Measurements from ENCODE around the gene IFI35. TPM values are rescaled to one million over a fixed set of nuclear protein-coding genes. Genes with fewer than 3 reads are reported as not detected.

IFI35 gene
- total RNA-seq, 1 donor from 2014 or later, result 9.7 TPM

- no peak for TF ChIP-seq CTCF (IDR thresholded peaks at IDR 0.05; ENCODE audit: insufficient read depth, low read length, poor library complexity, severe bottlenecking)
- Histone ChIP-seq H3K27me3 (ENCODE audit: control insufficient read depth, insufficient read depth, low read length) (peaks cover 10% of the 10 kb centered on the region), H3K4me3 (ENCODE audit: low read depth, low read length) (no peak overlapping the region), H3K36me3 (ENCODE audit: control insufficient read depth, insufficient read depth, low read length) (no peaks in the 10 kb centered on the region)
- DNase-seq (ENCODE audit: low read depth), result no peak
Measured at GRCh38 chr17:43025766-43026537, 19.4 kb downstream of the IFI35 start.

GRCh38 chr17:43026595-43026994 lies 20.0 kb downstream of the IFI35 start:
- TF ChIP-seq CTCF (IDR thresholded peaks at IDR 0.05; ENCODE audit: insufficient read depth, low read length, poor library complexity, severe bottlenecking), result no peak
- no peak for DNase-seq (ENCODE audit: low read depth)
- peaks cover 10% of the 10 kb centered on the region for H3K27me3 ChIP-seq (ENCODE audit: control insufficient read depth, insufficient read depth, low read length)
- H3K36me3 ChIP-seq (ENCODE audit: control insufficient read depth, insufficient read depth, low read length), result no peaks in the 10 kb centered on the region
- H3K4me3 ChIP-seq (ENCODE audit: low read depth, low read length), result no peak overlapping the region

- no peak overlapping the region for H3K4me3 ChIP-seq (ENCODE audit: low read depth, low read length)
- H3K36me3 ChIP-seq (ENCODE audit: control insufficient read depth, insufficient read depth, low read length), result no peaks in the 10 kb centered on the region
- H3K27me3 ChIP-seq (ENCODE audit: control insufficient read depth, insufficient read depth, low read length), result peaks cover 10% of the 10 kb centered on the region
- no peak for DNase-seq (ENCODE audit: low read depth)
- TF ChIP-seq CTCF (IDR thresholded peaks at IDR 0.05; ENCODE audit: insufficient read depth, low read length, poor library complexity, severe bottlenecking), result no peak
Measured at GRCh38 chr17:43027091-43028032, 20.8 kb downstream of the IFI35 start.

GRCh38 chr17:43028221-43028861 lies 21.8 kb downstream of the IFI35 start:
- H3K4me3 ChIP-seq (ENCODE audit: low read depth, low read length), result no peak overlapping the region
- no peak for TF ChIP-seq CTCF (IDR thresholded peaks at IDR 0.05; ENCODE audit: insufficient read depth, low read length, poor library complexity, severe bottlenecking)
- no peak for DNase-seq (ENCODE audit: low read depth)
- peaks cover 10% of the 10 kb centered on the region for H3K27me3 ChIP-seq (ENCODE audit: control insufficient read depth, insufficient read depth, low read length)
- H3K36me3 ChIP-seq (ENCODE audit: control insufficient read depth, insufficient read depth, low read length), result no peaks in the 10 kb centered on the region

- TF ChIP-seq CTCF (IDR thresholded peaks at IDR 0.05; ENCODE audit: insufficient read depth, low read length, poor library complexity, severe bottlenecking), result no peak
- DNase-seq (ENCODE audit: low read depth), result no peak
- Histone ChIP-seq H3K36me3 (ENCODE audit: control insufficient read depth, insufficient read depth, low read length) (no peaks in the 10 kb centered on the region), H3K27me3 (ENCODE audit: control insufficient read depth, insufficient read depth, low read length) (peaks cover 7% of the 10 kb centered on the region), H3K4me3 (ENCODE audit: low read depth, low read length) (no peak overlapping the region)
Measured at GRCh38 chr17:43030137-43030767, 23.7 kb downstream of the IFI35 start.

Data from kidney epithelial cell (primary cell).